HG03432 (cell line): ENCODE data around the gene CYP20A1.

Source experiments
- ATAC-seq: cut with Tn5 transposase; IDR thresholded peaks from one replicate; pipeline ENCODE4 v1.9.1; 2021; ENCODE audit warnings: mild to moderate bottlenecking, moderate library complexity; ENCODE audit not compliant: unreplicated experiment

The CYP20A1 gene

DNA sequence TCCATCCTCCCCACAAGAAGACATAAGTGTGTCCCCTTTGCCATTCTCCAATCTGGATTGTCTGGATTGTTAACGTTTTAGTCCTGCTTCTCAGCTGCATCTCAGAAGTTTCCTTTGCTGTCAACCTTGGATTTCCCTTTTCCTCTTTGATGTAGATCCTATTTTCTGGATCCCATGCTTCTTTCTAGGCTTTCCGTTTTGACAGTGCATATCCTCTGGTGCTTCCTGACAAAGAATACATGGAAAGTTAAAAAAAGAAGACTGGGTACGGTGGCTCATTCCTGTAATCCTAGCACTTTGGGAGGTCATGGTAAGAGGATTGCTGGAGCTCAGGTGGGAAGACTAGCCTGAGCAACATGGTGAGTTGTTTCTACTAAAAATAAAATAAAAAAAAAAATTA, 116.1 kb downstream of the CYP20A1 start:
- ATAC-seq = no peak
